Measurements from ENCODE around the gene TCP11L2. TPM values are rescaled to one million over a fixed set of nuclear protein-coding genes. Genes with fewer than 3 reads are reported as not detected.

The TCP11L2 gene
- total and polyA plus RNA-seq, 9 of the 15 experiments (the other 6 are each of a cell fraction or from before 2014, with no cell fraction given) = 0.39 to 4.5 (median 1.3) TPM

DNA sequence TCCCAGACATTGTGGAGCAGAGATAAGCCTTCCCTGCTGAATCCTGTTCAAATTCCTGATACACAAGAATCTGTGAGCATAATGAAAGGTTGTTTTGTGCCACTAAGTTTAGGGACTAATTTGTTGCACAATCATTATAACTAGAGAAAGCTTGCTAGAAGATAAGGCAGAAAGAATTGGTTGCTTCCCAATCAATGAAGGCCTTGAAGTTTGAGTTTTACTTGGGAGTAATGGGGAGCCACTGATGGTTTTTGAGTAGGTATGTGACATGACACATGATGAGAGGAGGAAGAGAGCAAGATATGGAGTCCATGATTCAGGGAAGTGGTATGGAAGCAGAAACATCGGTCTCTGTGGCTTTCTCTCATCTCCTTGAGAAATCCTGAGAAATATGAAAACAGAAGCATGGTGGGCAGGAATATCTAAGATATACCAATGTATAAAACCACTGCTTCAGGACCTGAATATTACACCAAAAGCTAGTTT is 13.3 kb upstream of the TCP11L2 start:
- intact Hi-C loops (cut with micrococcal nuclease) = loop anchor here (10.0 kb wide), 1 partner anchor 874 kb away; no protein-coding TSS in a partner anchor
- peak overlapping the region; percentile 63; the same call in 2 of the 3 replicates for H3K27ac ChIP-seq (ENCODE audit: extremely low read depth, low read depth, low read length)
- CTCF ChIA-PET (ENCODE audit: low intra/inter-chr PET ratio) = no interaction called here
- ATAC-seq (no peak), DNase-seq (ENCODE audit: extremely low read depth in 1 of 4, low spot score in 3 of 4) (no peak), FAIRE-seq (no peak)
- H4K20me1 ChIP-seq (replicated peaks; ENCODE audit: control insufficient read depth, insufficient read depth, low read length) = no peaks in the 10 kb centered on the region
- in situ Hi-C loops (cut with MboI) = no loop called here
- BruUV-seq (replicated peaks) = no TSS peak
- H3K36me3 ChIP-seq (ENCODE audit: control insufficient read depth, insufficient read depth, low read length) = no peaks in the 10 kb centered on the region
- H2AFZ ChIP-seq (ENCODE audit: low read depth, low read length) = peak overlapping the region; percentile 29
- H3K27me3 ChIP-seq (ENCODE audit: control insufficient read depth in 2 of 2, insufficient read depth in 2 of 2, low read length in 2 of 2) = peaks cover 0 to 7% of the 10 kb centered on the region in 2 experiments; a peak in 4 of 5 replicates
- POLR2A ChIA-PET = interaction anchor here (0.9 kb wide), 1 partner anchor 13 kb away, joined by 3 read pairs; no protein-coding TSS in a partner anchor
- peaks cover 0 to 21% of the 10 kb centered on the region in 2 experiments; a peak in 2 of 5 replicates for H3K4me1 ChIP-seq (replicated peaks in 1 of 2; ENCODE audit: control insufficient read depth in 2 of 2, insufficient read depth in 2 of 2, low read length in 2 of 2)
- H3K9me1 ChIP-seq (ENCODE audit: control insufficient read depth, insufficient read depth, low read length) = no peaks in the 10 kb centered on the region
- WGBS (ENCODE audit: insufficient coverage, low coverage, missing lambda C conversion rate) = 78% methylated on average over 1 of the region's 1 CpG
- H3K4me3 ChIP-seq = no peak overlapping the region
- H3K9ac ChIP-seq (ENCODE audit: insufficient read depth in 1 of 2, low read depth in 2 of 2, low read length in 2 of 2) = peak overlapping the region in 1 of 2 experiments; percentile 43; a peak in 1 of 4 replicates
- no peaks in the 10 kb centered on the region for H3K79me2 ChIP-seq (ENCODE audit: control insufficient read depth, insufficient read depth, low read length)
- H3K9me3 ChIP-seq (replicated peaks; ENCODE audit: control insufficient read depth, insufficient read depth, low read depth, low read length) = no peaks in the 10 kb centered on the region; the same call in 1 of the 2 replicates
- H3K4me2 ChIP-seq (ENCODE audit: insufficient read depth, low read length) = no peak overlapping the region
- TF ChIP-seq BACH1 (tag; IDR thresholded peaks at IDR 0.05) = peak; percentile 60; the same call in 1 of the 2 replicates
- TF ChIP-seq ZBTB1 (CRISPR knock-in tag; IDR thresholded peaks at IDR 0.05; ENCODE audit: borderline replicate concordance, low read depth) = no peak
- peak in 1 of 2 experiments; percentile 43; a peak in 1 of 4 replicates for TF ChIP-seq TRIM24 (IDR thresholded peaks at IDR 0.05)
- no peak for TF ChIP-seq NFIC (IDR thresholded peaks at IDR 0.05)
- no peak for TF ChIP-seq ZFP36 (IDR thresholded peaks at IDR 0.05; ENCODE audit: low read depth, low read length, partially characterized antibody)
- TF ChIP-seq SMAD4 (CRISPR knock-in tag; conservative IDR thresholded peaks at IDR 0.05) = no peak
- no peak for TF ChIP-seq ZNF717 (CRISPR knock-in tag; IDR thresholded peaks at IDR 0.05)
- no peak for TF ChIP-seq NCOR1 (IDR thresholded peaks at IDR 0.05)
- TF ChIP-seq, protein P1, sequence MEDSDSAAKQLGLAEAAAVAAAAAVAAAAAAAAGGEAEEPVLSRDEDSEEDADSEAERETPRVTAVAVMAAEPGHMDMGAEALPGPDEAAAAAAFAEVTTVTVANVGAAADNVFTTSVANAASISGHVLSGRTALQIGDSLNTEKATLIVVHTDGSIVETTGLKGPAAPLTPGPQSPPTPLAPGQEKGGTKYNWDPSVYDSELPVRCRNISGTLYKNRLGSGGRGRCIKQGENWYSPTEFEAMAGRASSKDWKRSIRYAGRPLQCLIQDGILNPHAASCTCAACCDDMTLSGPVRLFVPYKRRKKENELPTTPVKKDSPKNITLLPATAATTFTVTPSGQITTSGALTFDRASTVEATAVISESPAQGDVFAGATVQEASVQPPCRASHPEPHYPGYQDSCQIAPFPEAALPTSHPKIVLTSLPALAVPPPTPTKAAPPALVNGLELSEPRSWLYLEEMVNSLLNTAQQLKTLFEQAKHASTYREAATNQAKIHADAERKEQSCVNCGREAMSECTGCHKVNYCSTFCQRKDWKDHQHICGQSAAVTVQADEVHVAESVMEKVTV (CRISPR knock-in tag; IDR thresholded peaks at IDR 0.05) = 0 out of 2 replicates have a peak, but pooled peaks have one; percentile 33
- no peak for TF ChIP-seq NFATC3 (IDR thresholded peaks at IDR 0.05)
- no peak for TF ChIP-seq SAFB (IDR thresholded peaks at IDR 0.05; ENCODE audit: borderline replicate concordance, low read depth, low read length)
- TF ChIP-seq MYNN (IDR thresholded peaks at IDR 0.05) = no peak
- TF ChIP-seq MYNN (CRISPR knock-in tag; IDR thresholded peaks at IDR 0.05) = no peak
- no peak for TF ChIP-seq ZSCAN32 (CRISPR knock-in tag; IDR thresholded peaks at IDR 0.05)
- TF ChIP-seq STAT6 (CRISPR knock-in tag; IDR thresholded peaks at IDR 0.05) = no peak
- TF ChIP-seq SMARCB1 (IDR thresholded peaks at IDR 0.05; ENCODE audit: insufficient read length, low read depth) = no peak
- peak; percentile 84 for TF ChIP-seq CEBPB (tag; IDR thresholded peaks at IDR 0.05)
- no peak for TF ChIP-seq ID3 (CRISPR knock-in tag; IDR thresholded peaks at IDR 0.05)
- TF ChIP-seq ID3 (tag; IDR thresholded peaks at IDR 0.05) = no peak
- TF ChIP-seq NFYB (IDR thresholded peaks at IDR 0.05; ENCODE audit: extremely low read depth, insufficient read length) = no peak
- no peak for TF ChIP-seq POLR3A (IDR thresholded peaks at IDR 0.05; ENCODE audit: borderline replicate concordance, extremely low read depth, insufficient read depth, insufficient read length)
